HL-60/S4 (cell line): Measurements from ENCODE around the gene BROX.
"Not testable (repeated sequence)": the region's sequence is repeated elsewhere in the genome, so short reads cannot be mapped to it uniquely, and the experiment has no call there.

Experiments used
- in situ Hi-C: fragments of 300-500 bp; cut with MboI; formaldehyde crosslinking; loops from 2 replicates; pipeline ENCODE4 v1.14.3; 2022; ENCODE audit warnings: low sequenced_read_pairs

The BROX gene

GRCh38 chr1:222712253-222713090 is at the start of gene BROX, which contains the start of gene AIDA:
Gene BROX (plus strand): TSS chr1:222712564. CDS start chr1:222715700, 3,136 bp downstream.
Gene AIDA (minus strand): TSS chr1:222712491. CDS start chr1:222712317, 174 bp downstream.
- in situ Hi-C loops, result no loop called here

GRCh38 chr1:222663431-222663934 is 48.9 kb upstream of the BROX start:
- in situ Hi-C loops, result no loop called here

GRCh38 chr1:222665964-222666363 is 46.4 kb upstream of the BROX start:
- in situ Hi-C loops, result no loop called here

DNA sequence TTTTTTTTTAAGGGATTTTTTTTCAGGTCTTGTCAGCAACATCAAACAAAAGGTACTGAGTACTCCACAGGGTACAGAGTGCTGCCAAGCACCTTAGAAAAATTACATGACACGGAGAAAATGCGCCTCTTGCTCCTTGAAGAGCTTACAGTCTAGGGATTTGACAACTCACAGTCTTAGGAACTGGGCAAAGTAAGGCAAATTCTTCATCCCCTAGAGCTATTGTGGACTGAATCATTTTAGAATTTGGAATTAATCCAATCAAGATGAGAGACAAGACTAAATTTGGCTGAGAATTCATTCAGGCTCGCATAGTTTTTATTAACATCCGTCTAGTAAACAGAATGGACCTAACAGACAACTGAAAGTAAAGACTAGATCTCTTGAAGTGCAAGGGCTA is 44.2 kb upstream of the BROX start:
- in situ Hi-C loops, result not testable (repeated sequence)

- in situ Hi-C loops, result not testable (repeated sequence)
Measured at GRCh38 chr1:222669107-222669506, 43.3 kb upstream of the BROX start.

DNA sequence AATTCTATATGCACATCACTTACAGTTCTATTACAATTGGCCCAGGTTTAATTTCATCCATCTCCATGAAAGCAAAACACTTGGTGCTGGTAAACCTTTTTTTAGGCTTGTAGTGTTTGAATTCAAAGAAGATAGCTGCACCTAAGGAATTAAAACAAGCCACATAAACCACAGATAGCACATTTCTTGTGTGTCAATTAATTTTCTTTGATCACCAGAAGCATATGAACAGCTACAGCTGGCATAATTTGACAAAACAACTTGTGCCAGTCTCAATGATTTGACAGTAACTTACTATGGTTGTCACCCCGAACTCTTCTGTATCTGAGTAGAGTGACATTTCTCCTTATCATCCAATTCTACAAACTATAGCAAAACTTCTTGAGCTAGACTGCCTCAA is 42.3 kb upstream of the BROX start:
- in situ Hi-C loops, result no loop called here

GRCh38 chr1:222680080-222680479 is 32.3 kb upstream of the BROX start:
- in situ Hi-C loops, result no loop called here

GRCh38 chr1:222691016-222691415 is 21.3 kb upstream of the BROX start:
- in situ Hi-C loops, result no loop called here

DNA sequence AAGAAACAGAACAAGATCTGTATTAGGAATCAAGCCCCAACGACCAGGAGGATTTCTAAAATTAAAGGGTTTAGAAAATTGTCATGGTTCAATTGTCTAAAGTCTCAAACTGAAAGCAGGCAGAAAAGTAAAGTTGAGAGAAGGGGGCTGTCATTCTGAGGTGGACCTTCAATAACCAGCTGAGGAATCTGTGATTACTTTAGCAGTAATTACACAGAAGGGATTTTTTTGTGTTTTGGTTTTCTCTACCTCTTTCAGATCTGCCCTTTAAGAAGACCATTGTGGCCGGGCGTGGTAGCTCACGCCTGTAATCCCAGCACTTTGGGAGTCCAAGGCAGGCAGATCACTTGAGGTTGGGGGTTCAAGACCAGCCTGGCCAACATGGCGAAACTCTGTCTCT is 17.4 kb upstream of the BROX start:
- in situ Hi-C loops, result no loop called here

- in situ Hi-C loops, result no loop called here
Measured at GRCh38 chr1:222696741-222697140, 15.6 kb upstream of the BROX start.

GRCh38 chr1:222697203-222697602 is 15.2 kb upstream of the BROX start:
- in situ Hi-C loops, result no loop called here

DNA sequence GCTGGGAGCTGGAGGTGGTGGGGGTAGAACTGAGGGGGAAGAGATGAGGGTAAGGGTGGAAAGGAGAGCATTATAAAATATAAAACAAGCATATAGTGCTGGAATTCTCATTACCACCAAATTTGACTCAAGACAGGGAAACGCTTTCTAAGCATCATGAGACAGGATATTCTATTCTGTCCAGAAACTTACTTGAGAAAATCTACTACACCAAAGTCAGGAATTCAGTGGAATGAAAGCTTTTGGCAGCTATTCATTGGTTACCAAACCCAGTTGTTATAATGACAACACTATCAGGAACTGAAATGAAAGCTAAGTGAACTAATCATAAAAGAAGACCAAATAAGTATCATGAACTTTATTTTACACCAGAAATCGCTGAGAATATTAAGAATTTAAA is 14.5 kb upstream of the BROX start:
- in situ Hi-C loops, result no loop called here

- in situ Hi-C loops, result no loop called here
Measured at GRCh38 chr1:222702210-222702609, 10.2 kb upstream of the BROX start.

GRCh38 chr1:222704260-222704659 is 8.1 kb upstream of the BROX start:
- in situ Hi-C loops, result no loop called here

DNA sequence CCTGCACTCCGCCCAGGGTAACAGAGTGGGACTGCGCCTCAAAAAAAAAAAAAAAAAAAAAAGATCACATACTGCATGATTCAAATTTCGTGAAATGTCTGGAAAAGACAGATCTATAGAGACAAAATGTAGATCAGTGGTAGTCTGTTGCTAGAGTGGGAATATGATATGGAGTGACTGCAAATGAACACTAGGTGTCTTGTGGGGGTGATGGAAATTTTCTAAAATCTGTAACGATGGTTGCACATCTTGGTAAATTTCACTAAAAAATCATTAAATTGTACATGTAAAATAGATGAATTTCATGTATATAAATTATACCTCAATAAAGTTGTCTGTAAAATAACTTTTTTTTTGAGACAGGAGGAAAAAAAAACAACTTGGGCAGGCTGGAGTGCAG is 5.5 kb upstream of the BROX start:
- in situ Hi-C loops, result no loop called here

- in situ Hi-C loops, result no loop called here
Measured at GRCh38 chr1:222709700-222710153, 2.6 kb upstream of the BROX start.

- in situ Hi-C loops, result no loop called here
Measured at GRCh38 chr1:222711319-222712252, 778 bp upstream of the BROX start.

DNA sequence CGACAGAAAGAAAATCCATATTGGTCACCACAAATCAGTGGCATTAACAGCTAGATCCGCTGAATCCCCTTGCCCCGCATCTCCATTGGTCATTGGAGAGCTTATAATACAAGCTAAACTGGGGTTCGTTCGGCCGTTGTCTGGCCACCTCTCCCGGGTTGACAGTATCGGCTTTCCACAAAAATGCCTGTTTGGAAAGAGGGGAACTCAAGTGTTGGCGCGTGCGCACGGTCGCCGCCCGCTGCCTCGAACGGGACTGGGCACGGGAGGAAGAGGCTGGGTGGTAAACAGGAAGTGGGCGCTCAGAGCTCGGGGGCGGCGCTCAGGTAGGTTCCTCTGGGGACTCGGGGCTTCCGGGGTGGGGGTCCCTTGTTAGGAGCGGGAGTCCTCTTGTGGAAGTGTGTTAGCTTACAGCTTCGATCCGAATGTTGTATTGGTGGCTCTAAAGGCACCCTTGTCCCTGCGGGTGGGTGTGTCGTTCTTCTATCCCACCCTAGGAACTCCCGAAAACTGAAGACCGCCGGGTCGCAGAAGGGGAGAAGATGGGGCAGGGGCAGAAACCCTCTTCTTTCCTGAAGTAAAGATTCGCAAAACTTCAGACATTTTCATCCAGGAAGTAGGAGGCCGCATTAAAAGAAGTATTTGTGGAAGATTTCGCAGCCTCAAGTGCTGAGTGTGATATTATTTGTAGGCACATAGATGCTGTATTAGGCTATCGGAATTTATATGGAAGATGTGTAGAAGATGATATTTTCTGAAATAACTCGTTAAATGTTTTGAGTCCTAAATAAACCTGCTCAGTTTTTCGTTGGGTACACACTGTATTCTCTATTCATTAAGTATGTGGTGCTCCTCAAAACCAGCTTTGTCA is 962 bp downstream of the BROX start:
- in situ Hi-C loops, result no loop called here

GRCh38 chr1:222716393-222716792 is 4.0 kb downstream of the BROX start:
- in situ Hi-C loops, result no loop called here

- in situ Hi-C loops, result no loop called here
Measured at GRCh38 chr1:222728746-222729145, 16.4 kb downstream of the BROX start.
